ENCODE measurements around the gene FAM184A. TPM values are rescaled to one million over a fixed set of nuclear protein-coding genes. Genes with fewer than 3 reads are reported as not detected.

The FAM184A gene
- total RNA-seq, 1 experiment from 2014 or later: 0.97 TPM

DNA sequence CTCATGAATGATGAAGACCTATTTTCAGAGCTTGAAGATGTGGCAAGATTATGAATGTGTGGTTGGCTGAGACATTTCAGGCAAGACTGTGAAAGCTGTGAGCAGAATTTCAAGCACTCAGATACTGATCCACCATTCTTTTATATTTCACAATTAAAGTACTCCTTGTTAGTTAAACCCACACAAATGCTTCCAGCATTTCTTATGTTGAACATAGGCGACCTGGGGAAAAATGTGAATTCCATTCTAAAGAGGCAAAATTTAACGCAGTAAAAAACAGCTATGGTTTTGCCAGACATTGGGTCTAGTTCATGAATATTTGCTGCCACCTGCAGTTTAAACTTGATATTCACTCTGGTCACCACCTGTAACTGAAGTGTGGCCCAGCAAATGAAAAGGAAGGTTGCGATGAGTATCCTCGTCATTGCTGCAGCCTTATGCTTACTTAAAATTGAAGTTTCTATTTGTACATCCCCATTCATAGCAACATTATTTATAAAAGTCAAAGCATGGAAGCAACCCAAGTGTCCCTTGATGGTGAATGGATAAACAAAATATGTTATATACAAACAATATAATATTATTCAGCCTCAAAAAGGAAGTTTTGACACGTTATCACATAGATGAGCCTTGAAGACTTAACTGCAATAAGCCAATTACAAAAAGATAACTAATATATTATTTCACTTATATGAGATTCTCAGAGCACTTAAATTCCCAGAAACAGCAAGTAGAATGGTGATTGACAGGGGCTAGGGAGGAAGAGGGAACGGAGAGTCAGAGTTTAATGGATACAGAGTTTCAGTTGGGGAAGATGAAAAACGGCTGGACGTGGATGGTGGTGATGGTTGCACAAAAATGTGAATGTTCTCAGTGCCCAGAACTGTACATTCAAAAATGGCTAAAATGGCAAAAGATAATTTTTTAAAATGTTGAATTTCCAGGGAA, 32.4 kb upstream of the FAM184A start:
- ChIA-PET CTCF (interaction anchor here (0.6 to 1.3 kb wide), 3 partner anchors 142 to 148 kb away, joined by 3 to 11 read pairs (median 5); no protein-coding TSS in a partner anchor), POLR2A (ENCODE audit: low non-redundant PET) (interaction anchor here (0.5 kb wide), 1 partner anchor 75 kb away, joined by 14 read pairs; no protein-coding TSS in a partner anchor)
- BruUV-seq (replicated peaks): no TSS peak
- no peaks in the 10 kb centered on the region for H3K9me3 ChIP-seq (ENCODE audit: low read depth, low read length, poor library complexity, severe bottlenecking)
- H3K27ac ChIP-seq (ENCODE audit: low read depth, low read length, poor library complexity, severe bottlenecking): no peak overlapping the region
- DNase-seq (ENCODE audit: low spot score): peak; percentile 64
- H3K36me3 ChIP-seq (ENCODE audit: insufficient read depth, low read length, poor library complexity, severe bottlenecking): no peaks in the 10 kb centered on the region
- no peak overlapping the region for H3K4me3 ChIP-seq (ENCODE audit: low read depth, low read length, poor library complexity, severe bottlenecking)
- TF ChIP-seq, protein P1, sequence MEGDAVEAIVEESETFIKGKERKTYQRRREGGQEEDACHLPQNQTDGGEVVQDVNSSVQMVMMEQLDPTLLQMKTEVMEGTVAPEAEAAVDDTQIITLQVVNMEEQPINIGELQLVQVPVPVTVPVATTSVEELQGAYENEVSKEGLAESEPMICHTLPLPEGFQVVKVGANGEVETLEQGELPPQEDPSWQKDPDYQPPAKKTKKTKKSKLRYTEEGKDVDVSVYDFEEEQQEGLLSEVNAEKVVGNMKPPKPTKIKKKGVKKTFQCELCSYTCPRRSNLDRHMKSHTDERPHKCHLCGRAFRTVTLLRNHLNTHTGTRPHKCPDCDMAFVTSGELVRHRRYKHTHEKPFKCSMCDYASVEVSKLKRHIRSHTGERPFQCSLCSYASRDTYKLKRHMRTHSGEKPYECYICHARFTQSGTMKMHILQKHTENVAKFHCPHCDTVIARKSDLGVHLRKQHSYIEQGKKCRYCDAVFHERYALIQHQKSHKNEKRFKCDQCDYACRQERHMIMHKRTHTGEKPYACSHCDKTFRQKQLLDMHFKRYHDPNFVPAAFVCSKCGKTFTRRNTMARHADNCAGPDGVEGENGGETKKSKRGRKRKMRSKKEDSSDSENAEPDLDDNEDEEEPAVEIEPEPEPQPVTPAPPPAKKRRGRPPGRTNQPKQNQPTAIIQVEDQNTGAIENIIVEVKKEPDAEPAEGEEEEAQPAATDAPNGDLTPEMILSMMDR (conservative IDR thresholded peaks at IDR 0.05; ENCODE audit: low read depth, low read length): peak; percentile 62
- no peak for TF ChIP-seq EZH2 (IDR thresholded peaks at IDR 0.05; ENCODE audit: borderline replicate concordance, low read depth, low read length, poor library complexity, severe bottlenecking)
- peaks cover 4% of the 10 kb centered on the region for H3K27me3 ChIP-seq (replicated peaks; ENCODE audit: insufficient read depth, low read depth, low read length, poor library complexity)
- intact Hi-C loops (cut with micrococcal nuclease; ENCODE audit: unreplicated experiment): loop anchor here (1.0 to 10.0 kb wide), 2 partner anchors 143 to 826 kb away; no protein-coding TSS in a partner anchor
- no peaks in the 10 kb centered on the region for H3K4me1 ChIP-seq (ENCODE audit: insufficient read depth, low read length, poor library complexity, severe bottlenecking)

DNA sequence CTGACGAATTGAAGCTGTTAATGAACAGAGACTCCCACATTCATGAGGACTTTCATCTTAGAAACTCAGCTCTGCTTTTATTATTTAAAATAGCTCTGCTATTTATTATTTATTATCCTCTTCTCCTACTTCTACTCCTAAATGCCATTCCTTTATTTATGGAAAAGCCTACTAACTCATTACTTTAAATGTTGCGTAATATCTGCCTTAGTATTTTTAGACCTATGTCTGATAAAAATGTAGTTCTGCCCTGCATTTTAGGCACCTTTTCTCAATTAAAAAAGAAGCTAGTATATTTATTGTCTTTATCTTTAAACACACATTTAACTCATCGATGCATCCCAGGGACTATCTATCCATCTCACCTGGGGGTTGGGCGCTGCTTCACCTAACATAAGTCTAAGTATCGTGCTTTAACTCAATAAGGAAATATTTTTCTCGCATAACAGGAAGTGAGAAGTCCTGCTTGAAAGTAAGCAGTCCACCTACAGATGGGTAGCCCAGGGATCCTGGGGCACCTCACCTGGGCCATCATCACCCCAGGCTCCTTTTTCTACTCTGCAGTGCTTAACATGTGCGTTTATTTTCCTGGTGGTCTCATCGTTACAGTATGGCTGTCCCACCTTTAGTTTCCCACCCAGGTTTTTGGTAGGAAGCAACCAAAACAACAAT, 31.3 kb upstream of the FAM184A start:
- H3K4me3 ChIP-seq (ENCODE audit: low read depth, low read length, poor library complexity, severe bottlenecking): no peak overlapping the region
- no peaks in the 10 kb centered on the region for H3K4me1 ChIP-seq (ENCODE audit: insufficient read depth, low read length, poor library complexity, severe bottlenecking)
- no peaks in the 10 kb centered on the region for H3K9me3 ChIP-seq (ENCODE audit: low read depth, low read length, poor library complexity, severe bottlenecking)
- no peak for DNase-seq (ENCODE audit: low spot score)
- H3K27ac ChIP-seq (ENCODE audit: low read depth, low read length, poor library complexity, severe bottlenecking): no peak overlapping the region
- no peaks in the 10 kb centered on the region for H3K36me3 ChIP-seq (ENCODE audit: insufficient read depth, low read length, poor library complexity, severe bottlenecking)
- POLR2A ChIA-PET (ENCODE audit: low non-redundant PET): interaction anchor here (0.5 kb wide), 1 partner anchor 76 kb away, joined by 14 read pairs; no protein-coding TSS in a partner anchor
- peaks cover 4% of the 10 kb centered on the region for H3K27me3 ChIP-seq (replicated peaks; ENCODE audit: insufficient read depth, low read depth, low read length, poor library complexity)
- intact Hi-C loops (cut with micrococcal nuclease; ENCODE audit: unreplicated experiment): loop anchor here (1.0 to 10.0 kb wide), 2 partner anchors 141 to 825 kb away; no protein-coding TSS in a partner anchor
- no peak for TF ChIP-seq EZH2 (IDR thresholded peaks at IDR 0.05; ENCODE audit: borderline replicate concordance, low read depth, low read length, poor library complexity, severe bottlenecking)
- TF ChIP-seq, protein P1 (conservative IDR thresholded peaks at IDR 0.05; ENCODE audit: low read depth, low read length): no peak
- no TSS peak for BruUV-seq (replicated peaks)
- CTCF ChIA-PET: interaction anchor here (1.0 to 1.3 kb wide), 2 partner anchors 20 to 141 kb away, joined by 3 to 11 read pairs; no protein-coding TSS in a partner anchor

DNA sequence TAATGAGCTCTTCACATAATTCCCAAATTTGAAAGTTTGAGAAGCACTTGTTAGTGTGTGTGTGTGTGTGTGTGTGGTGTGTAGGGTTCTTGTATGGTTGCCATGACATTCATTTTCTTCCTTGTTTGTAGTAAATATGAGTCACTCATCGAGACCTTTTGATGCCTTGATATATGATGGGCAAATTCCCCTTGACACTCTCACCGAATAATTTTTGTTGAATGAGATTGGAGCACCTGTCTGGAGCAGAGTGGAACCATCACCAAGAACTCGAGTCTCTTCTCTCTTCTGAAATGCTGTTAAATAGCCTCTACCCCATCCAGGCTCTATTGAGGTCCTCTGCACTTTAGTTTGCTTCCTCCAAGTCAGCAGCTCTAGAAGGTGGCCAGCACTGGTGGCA, 29.6 kb upstream of the FAM184A start:
- TF ChIP-seq, protein P1 (conservative IDR thresholded peaks at IDR 0.05; ENCODE audit: low read depth, low read length): no peak
- TF ChIP-seq EZH2 (IDR thresholded peaks at IDR 0.05; ENCODE audit: borderline replicate concordance, low read depth, low read length, poor library complexity, severe bottlenecking): no peak
- intact Hi-C loops (cut with micrococcal nuclease; ENCODE audit: unreplicated experiment): no loop called here
- ChIA-PET POLR2A (ENCODE audit: low non-redundant PET) (no interaction called here), CTCF (interaction anchor here (0.7 kb wide), 1 partner anchor 323 kb away, joined by 3 read pairs; no protein-coding TSS in a partner anchor)
- Histone ChIP-seq H3K9me3 (ENCODE audit: low read depth, low read length, poor library complexity, severe bottlenecking) (no peaks in the 10 kb centered on the region), H3K27ac (ENCODE audit: low read depth, low read length, poor library complexity, severe bottlenecking) (no peak overlapping the region), H3K4me1 (ENCODE audit: insufficient read depth, low read length, poor library complexity, severe bottlenecking) (no peaks in the 10 kb centered on the region), H3K27me3 (replicated peaks; ENCODE audit: insufficient read depth, low read depth, low read length, poor library complexity) (peaks cover 4% of the 10 kb centered on the region), H3K36me3 (ENCODE audit: insufficient read depth, low read length, poor library complexity, severe bottlenecking) (no peaks in the 10 kb centered on the region), H3K4me3 (ENCODE audit: low read depth, low read length, poor library complexity, severe bottlenecking) (no peak overlapping the region)
- no peak for DNase-seq (ENCODE audit: low spot score)
- BruUV-seq (replicated peaks): no TSS peak
